Measurements from ENCODE around the gene NPTXR. TPM values are rescaled to one million over a fixed set of nuclear protein-coding genes. Genes with fewer than 3 reads are reported as not detected.

Gene NPTXR
- total and polyA plus RNA-seq, 4 experiments from 2014 or later, result 0.31 to 9.0 (median 4.6) TPM

GRCh38 chr22:38872831-38873248, 29.0 kb upstream of the NPTXR start:
- Mint-ChIP-seq H3K4me1 (peaks cover 34 to 62% (median 43%) of the 10 kb centered on the region in 4 donors), H3K4me3 (peak overlapping the region; percentile 91 to 95 (median 94)), H3K9me3 (no peaks in the 10 kb centered on the region), H3K36me3 (peaks cover 0 to 25% of the 10 kb centered on the region in 2 donors), H3K27me3 (no peaks in the 10 kb centered on the region), H3K27ac (peak overlapping the region; percentile 88 to 96 (median 94))
- Histone ChIP-seq H3K4me1 (ENCODE audit: insufficient read depth, low read length) (peaks cover 50% of the 10 kb centered on the region), H3K36me3 (ENCODE audit: insufficient read depth, low read length) (peaks cover 12% of the 10 kb centered on the region), H3K4me3 (ENCODE audit: low read length in 2 of 2) (peak overlapping the region; percentile 71 to 72), H3K9me3 (ENCODE audit: control insufficient read depth in 1 of 2, low read length in 2 of 2) (no peaks in the 10 kb centered on the region), H3K27ac (ENCODE audit: low read depth, low read length) (peak overlapping the region; percentile 76), H3K27me3 (ENCODE audit: insufficient read depth, low read length) (no peaks in the 10 kb centered on the region)
- ChIA-PET POLR2A (ENCODE audit: partially characterized antibody) (interaction anchor here (1.6 to 6.2 kb wide), 6 partner anchors 10 to 445 kb away, joined by 6 to 85 read pairs (median 16); partner anchors contain the start of genes CBX7, NPTXR and RPL3), CTCF (ENCODE audit: partially characterized antibody) (interaction anchor here (7.1 kb wide), 1 partner anchor 132 kb away, joined by 168 read pairs; no protein-coding TSS in a partner anchor)
- intact Hi-C loops (cut with micrococcal nuclease), result loop anchor here (1.0 to 5.0 kb wide), 5 partner anchors 112 to 446 kb away; partner anchors contain the start of genes CBX7, JOSD1 and RPL3
- peak in 1 of 5 donors; percentile 14 for DNase-seq

GRCh38 chr22:38872172-38872830, 28.5 kb upstream of the NPTXR start, which contains the start of gene CBX6:
TSS of gene CBX6 (minus strand) at chr22:38872216. CDS start at chr22:38872190, 26 bp downstream.
- peaks cover 0 to 28% of the 10 kb centered on the region in 2 donors for H3K36me3 Mint-ChIP-seq
- H3K4me1 ChIP-seq (ENCODE audit: insufficient read depth, low read length), result peaks cover 53% of the 10 kb centered on the region
- peak within 1 kb of the TSS; percentile 76 for H3K27ac ChIP-seq (ENCODE audit: low read depth, low read length)
- no peaks in the 10 kb centered on the region for H3K9me3 Mint-ChIP-seq
- H3K4me3 Mint-ChIP-seq, result peak within 1 kb of the TSS; percentile 93 to 96 (median 94)
- intact Hi-C loops (cut with micrococcal nuclease), result loop anchor here (1.0 to 5.0 kb wide), 5 partner anchors 113 to 447 kb away; partner anchors contain the start of genes CBX7, JOSD1 and RPL3
- no peaks in the 10 kb centered on the region for H3K27me3 ChIP-seq (ENCODE audit: insufficient read depth, low read length)
- peak within 1 kb of the TSS; percentile 90 to 97 (median 94) for H3K27ac Mint-ChIP-seq
- peaks cover 17% of the 10 kb centered on the region for H3K36me3 ChIP-seq (ENCODE audit: insufficient read depth, low read length)
- POLR2A ChIA-PET (ENCODE audit: partially characterized antibody), result interaction anchor here (0.6 to 6.2 kb wide), 18 partner anchors 9 to 1034 kb away, joined by 3 to 85 read pairs (median 6); partner anchors contain the start of genes ATF4, CBX7, GTPBP1 and NPTXR
- H3K9me3 ChIP-seq (ENCODE audit: control insufficient read depth in 1 of 2, low read length in 2 of 2), result no peaks in the 10 kb centered on the region
- CTCF ChIA-PET (ENCODE audit: partially characterized antibody), result interaction anchor here (3.8 to 7.1 kb wide), 4 partner anchors 8 to 132 kb away, joined by 21 to 168 read pairs (median 34); no protein-coding TSS in a partner anchor
- H3K4me3 ChIP-seq (ENCODE audit: low read length in 2 of 2), result peak within 1 kb of the TSS; percentile 71 to 72
- no peaks in the 10 kb centered on the region for H3K27me3 Mint-ChIP-seq
- peak; percentile 91 to 96 (median 94) for DNase-seq
- H3K4me1 Mint-ChIP-seq, result peaks cover 34 to 62% (median 45%) of the 10 kb centered on the region in 4 donors

DNA sequence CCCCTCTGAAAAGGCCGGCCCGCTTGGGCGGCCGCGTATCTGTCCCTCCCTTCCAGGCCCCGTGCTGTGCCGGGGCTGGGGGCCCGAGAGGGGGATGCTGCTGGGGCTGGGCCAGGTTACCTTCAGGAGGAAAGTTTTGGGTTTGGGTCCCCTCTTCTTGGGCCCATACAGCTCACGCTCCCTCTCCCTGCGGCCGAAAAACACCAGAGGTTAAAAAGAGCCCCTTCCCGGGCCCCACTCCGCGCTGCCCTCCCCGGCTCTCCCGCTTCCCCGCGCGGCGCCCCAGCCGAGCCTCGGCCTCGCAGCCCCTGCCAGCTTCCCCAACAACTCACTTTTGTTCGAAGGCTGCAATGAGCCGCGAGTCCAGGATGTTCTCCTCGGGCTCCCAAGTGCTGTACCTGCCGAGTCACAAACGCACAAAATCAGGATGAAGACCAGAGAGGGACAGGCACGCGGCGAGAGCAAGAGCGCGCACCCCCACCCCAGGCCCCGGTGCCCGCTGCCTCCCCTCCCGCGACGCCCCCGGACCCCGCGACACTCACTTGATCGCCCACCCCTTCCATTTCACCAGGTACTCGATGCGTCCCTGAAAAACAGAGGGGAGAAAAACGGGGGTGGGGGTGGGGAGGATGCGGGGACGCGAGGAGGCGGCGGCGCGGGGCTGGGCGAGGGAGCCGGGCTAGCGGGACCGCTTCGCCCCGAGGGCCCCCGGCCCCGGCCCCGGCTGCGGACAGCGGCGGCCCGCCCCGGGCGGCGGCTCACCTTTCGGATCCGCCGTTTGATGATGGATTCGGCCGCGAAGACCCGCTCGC, 27.7 kb upstream of the NPTXR start:
- POLR2A ChIA-PET (ENCODE audit: partially characterized antibody), result interaction anchor here (0.6 to 6.2 kb wide), 21 partner anchors 8 to 1035 kb away, joined by 3 to 85 read pairs (median 5); partner anchors contain the start of genes ATF4, CBX7, GTPBP1 and NPTXR

DNA sequence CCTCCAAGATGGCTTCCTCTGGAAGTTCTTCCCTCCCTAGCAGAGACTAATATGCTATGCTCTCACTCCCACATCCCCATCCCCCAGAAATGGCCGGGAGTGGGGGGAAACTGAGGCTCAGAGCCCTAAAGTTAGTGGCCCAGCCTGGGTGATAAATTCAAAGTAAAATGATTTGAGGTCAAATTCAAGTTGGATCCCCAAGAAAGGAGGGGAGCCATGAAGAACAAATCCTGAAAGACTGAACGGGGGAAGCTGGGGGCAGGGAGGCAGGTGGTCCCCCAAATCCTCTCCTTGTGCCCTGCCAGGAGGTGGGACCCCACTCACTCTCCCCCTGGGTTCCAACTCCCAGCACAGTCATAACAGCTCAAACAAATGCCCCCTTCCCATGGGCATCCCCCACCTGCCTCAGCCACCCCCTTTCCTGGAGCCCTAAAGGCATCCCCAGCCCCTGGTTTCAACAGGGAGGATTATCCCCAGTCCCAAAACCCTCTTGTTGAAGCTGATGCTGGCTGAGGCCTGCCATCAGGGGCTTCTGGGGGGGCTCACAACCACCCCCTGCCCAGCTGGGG, 27.0 kb upstream of the NPTXR start:
- Mint-ChIP-seq H3K27ac (peak overlapping the region; percentile 69 to 97 (median 90)), H3K27me3 (no peaks in the 10 kb centered on the region), H3K4me1 (peaks cover 34 to 62% (median 45%) of the 10 kb centered on the region in 4 donors), H3K4me3 (peak overlapping the region; percentile 87 to 96 (median 90)), H3K36me3 (peaks cover 0 to 28% of the 10 kb centered on the region in 2 donors), H3K9me3 (no peaks in the 10 kb centered on the region)
- Histone ChIP-seq H3K36me3 (ENCODE audit: insufficient read depth, low read length) (peaks cover 20% of the 10 kb centered on the region), H3K4me3 (ENCODE audit: low read length in 2 of 2) (peak overlapping the region; percentile 52 to 55), H3K9me3 (ENCODE audit: control insufficient read depth in 1 of 2, low read length in 2 of 2) (no peaks in the 10 kb centered on the region), H3K4me1 (ENCODE audit: insufficient read depth, low read length) (peaks cover 53% of the 10 kb centered on the region), H3K27ac (ENCODE audit: low read depth, low read length) (peak overlapping the region; percentile 56), H3K27me3 (ENCODE audit: insufficient read depth, low read length) (no peaks in the 10 kb centered on the region)
- POLR2A ChIA-PET (ENCODE audit: partially characterized antibody), result interaction anchor here (1.1 to 6.2 kb wide), 15 partner anchors 12 to 1035 kb away, joined by 3 to 85 read pairs (median 6); partner anchors contain the start of genes ATF4, CBX7, NPTXR and RPL3
- intact Hi-C loops (cut with micrococcal nuclease), result loop anchor here (1.0 to 5.0 kb wide), 6 partner anchors 56 to 445 kb away; partner anchors contain the start of gene JOSD1
- DNase-seq, result peak in 1 of 5 donors; percentile 12
- CTCF ChIA-PET (ENCODE audit: partially characterized antibody), result interaction anchor here (0.8 to 7.1 kb wide), 33 partner anchors 9 to 449 kb away, joined by 3 to 168 read pairs (median 7); partner anchors contain the start of gene RPL3

More for the DNA sequence above, 27.7 kb upstream of the NPTXR start:
- CTCF ChIA-PET (ENCODE audit: partially characterized antibody), result interaction anchor here (0.8 to 7.1 kb wide), 17 partner anchors 9 to 448 kb away, joined by 3 to 168 read pairs (median 9); partner anchors contain the start of gene RPL3
- intact Hi-C loops (cut with micrococcal nuclease), result loop anchor here (1.0 to 5.0 kb wide), 6 partner anchors 55 to 448 kb away; partner anchors contain the start of genes CBX7, JOSD1 and RPL3
- no peaks in the 10 kb centered on the region for H3K27me3 Mint-ChIP-seq
- peaks cover 34 to 62% (median 45%) of the 10 kb centered on the region in 4 donors for H3K4me1 Mint-ChIP-seq
- peak overlapping the region; percentile 56 for H3K27ac ChIP-seq (ENCODE audit: low read depth, low read length)
- peak in 4 of 5 donors; percentile 23 to 46 (median 31) for DNase-seq
- no peaks in the 10 kb centered on the region for H3K27me3 ChIP-seq (ENCODE audit: insufficient read depth, low read length)
- H3K4me3 Mint-ChIP-seq, result peak overlapping the region; percentile 87 to 96 (median 94)
- no peaks in the 10 kb centered on the region for H3K9me3 Mint-ChIP-seq
- H3K27ac Mint-ChIP-seq, result peak overlapping the region; percentile 61 to 97 (median 89)
- H3K36me3 Mint-ChIP-seq, result peaks cover 0 to 28% of the 10 kb centered on the region in 2 donors
- H3K4me3 ChIP-seq (ENCODE audit: low read length in 2 of 2), result peak overlapping the region; percentile 52 to 55
- H3K4me1 ChIP-seq (ENCODE audit: insufficient read depth, low read length), result peaks cover 53% of the 10 kb centered on the region
- H3K9me3 ChIP-seq (ENCODE audit: control insufficient read depth in 1 of 2, low read length in 2 of 2), result no peaks in the 10 kb centered on the region
- peaks cover 20% of the 10 kb centered on the region for H3K36me3 ChIP-seq (ENCODE audit: insufficient read depth, low read length)

GRCh38 chr22:38870312-38870741, 26.5 kb upstream of the NPTXR start:
- Mint-ChIP-seq H3K4me3 (peak overlapping the region; percentile 87 to 96 (median 90)), H3K27ac (peak overlapping the region; percentile 82 to 97 (median 90)), H3K36me3 (peaks cover 0 to 32% of the 10 kb centered on the region in 2 donors), H3K4me1 (peaks cover 34 to 62% (median 47%) of the 10 kb centered on the region in 4 donors), H3K9me3 (no peaks in the 10 kb centered on the region), H3K27me3 (no peaks in the 10 kb centered on the region)
- peak; percentile 72 to 83 (median 80) for DNase-seq
- no peaks in the 10 kb centered on the region for H3K27me3 ChIP-seq (ENCODE audit: insufficient read depth, low read length)
- POLR2A ChIA-PET (ENCODE audit: partially characterized antibody), result interaction anchor here (0.9 to 6.2 kb wide), 16 partner anchors 12 to 650 kb away, joined by 3 to 85 read pairs (median 6); partner anchors contain the start of genes ATF4, NPTXR and RPL3
- CTCF ChIA-PET (ENCODE audit: partially characterized antibody), result interaction anchor here (0.7 to 7.1 kb wide), 51 partner anchors 9 to 818 kb away, joined by 3 to 168 read pairs (median 5); partner anchors contain the start of genes APOBEC3C, CBX7 and RPL3
- peak overlapping the region; percentile 56 for H3K27ac ChIP-seq (ENCODE audit: low read depth, low read length)
- H3K4me3 ChIP-seq (ENCODE audit: low read length in 2 of 2), result peak overlapping the region; percentile 52 to 55
- H3K36me3 ChIP-seq (ENCODE audit: insufficient read depth, low read length), result peaks cover 25% of the 10 kb centered on the region
- H3K9me3 ChIP-seq (ENCODE audit: control insufficient read depth in 1 of 2, low read length in 2 of 2), result no peaks in the 10 kb centered on the region
- peaks cover 53% of the 10 kb centered on the region for H3K4me1 ChIP-seq (ENCODE audit: insufficient read depth, low read length)
- intact Hi-C loops (cut with micrococcal nuclease), result loop anchor here (1.0 to 5.0 kb wide), 6 partner anchors 56 to 446 kb away; partner anchors contain the start of gene JOSD1

Measured in CD4-positive, alpha-beta memory T cell (primary cell).